DND-41 (cell line): ENCODE measurements around the gene FRMD3.

ENCODE experiments used
- CTCF ChIP-seq: IDR thresholded peaks from 2 replicates; pipeline ENCODE4 v1.5.1; 2012; ENCODE audit warnings: borderline replicate concordance, low read length, moderate library complexity, mild to moderate bottlenecking; ENCODE audit not compliant: poor library complexity, severe bottlenecking; ENCODE audit errors: extremely low read depth
- EZH2 ChIP-seq: IDR thresholded peaks from 3 replicates; pipeline ENCODE4 v1.6.1; 2012; ENCODE audit warnings: borderline replicate concordance, low read depth, mild to moderate bottlenecking, moderate library complexity, low read length, inconsistent platforms; ENCODE audit not compliant: severe bottlenecking

DNA sequence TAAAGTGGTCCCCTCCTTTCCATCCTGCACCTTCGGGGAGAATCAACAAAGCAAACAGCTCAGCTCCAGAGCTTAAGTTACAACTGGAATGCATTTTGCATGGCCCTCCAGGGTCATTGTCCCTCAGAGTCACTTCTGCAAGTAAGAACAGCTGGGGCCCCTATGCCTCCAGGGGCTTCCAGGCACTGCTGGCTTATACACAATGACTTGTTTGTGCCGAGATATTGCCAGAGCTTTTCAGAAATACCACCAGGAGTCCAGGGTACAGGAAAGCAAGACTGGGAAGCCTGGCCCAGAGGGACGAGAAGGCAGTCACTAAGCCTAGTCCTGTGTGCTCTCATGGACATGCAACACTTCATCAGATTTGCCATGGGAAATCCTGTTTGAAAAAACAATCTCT, 11.3 kb downstream of the FRMD3 start:
- TF ChIP-seq CTCF, result no peak
- no peak for TF ChIP-seq EZH2
